ENCODE results near the gene DPYSL3.
A peak's percentile ranks its signal among the peaks of the same experiment; 100 is the strongest.

The DPYSL3 gene

GRCh38 chr5:147472664-147473475 lies 37.0 kb downstream of the DPYSL3 start:
- no peak for DNase-seq (ENCODE audit: low spot score)

GRCh38 chr5:147467973-147468508 lies 41.8 kb downstream of the DPYSL3 start:
- DNase-seq (ENCODE audit: low spot score): no peak

- DNase-seq (ENCODE audit: low spot score): no peak
Observed at GRCh38 chr5:147466360-147466980, 43.4 kb downstream of the DPYSL3 start.

- no peak for DNase-seq (ENCODE audit: low spot score)
Observed at GRCh38 chr5:147465747-147466146, 44.1 kb downstream of the DPYSL3 start.

GRCh38 chr5:147464211-147464610 lies 45.7 kb downstream of the DPYSL3 start:
- DNase-seq (ENCODE audit: low spot score): no peak

- no peak for DNase-seq (ENCODE audit: low spot score)
Observed at GRCh38 chr5:147461915-147462314, 48.0 kb downstream of the DPYSL3 start.

- DNase-seq (ENCODE audit: low spot score): no peak
Observed at GRCh38 chr5:147460380-147460779, 49.5 kb downstream of the DPYSL3 start.

- DNase-seq (ENCODE audit: low spot score): no peak
Observed at GRCh38 chr5:147458581-147458980, 51.3 kb downstream of the DPYSL3 start.

- no peak for DNase-seq (ENCODE audit: low spot score)
Observed at GRCh38 chr5:147455822-147456450, 53.9 kb downstream of the DPYSL3 start.

GRCh38 chr5:147454996-147455677 lies 54.7 kb downstream of the DPYSL3 start:
- no peak for DNase-seq (ENCODE audit: low spot score)

GRCh38 chr5:147453875-147454814 lies 55.7 kb downstream of the DPYSL3 start:
- peak; percentile 94 for DNase-seq (ENCODE audit: low spot score)

GRCh38 chr5:147452165-147452811 lies 57.6 kb downstream of the DPYSL3 start:
- peak; percentile 58 for DNase-seq (ENCODE audit: low spot score)

GRCh38 chr5:147451193-147451592 lies 58.7 kb downstream of the DPYSL3 start:
- DNase-seq (ENCODE audit: low spot score): no peak

GRCh38 chr5:147450606-147451005 lies 59.3 kb downstream of the DPYSL3 start:
- DNase-seq (ENCODE audit: low spot score): no peak

GRCh38 chr5:147448766-147449165 lies 61.1 kb downstream of the DPYSL3 start:
- DNase-seq (ENCODE audit: low spot score): no peak

- DNase-seq (ENCODE audit: low spot score): no peak
Observed at GRCh38 chr5:147446523-147446922, 63.3 kb downstream of the DPYSL3 start.

GRCh38 chr5:147445917-147446316 lies 64.0 kb downstream of the DPYSL3 start:
- no peak for DNase-seq (ENCODE audit: low spot score)

- no peak for DNase-seq (ENCODE audit: low spot score)
Observed at GRCh38 chr5:147445090-147445489, 64.8 kb downstream of the DPYSL3 start.

GRCh38 chr5:147442224-147442623 lies 67.6 kb downstream of the DPYSL3 start:
- no peak for DNase-seq (ENCODE audit: low spot score)

- no peak for DNase-seq (ENCODE audit: low spot score)
Observed at GRCh38 chr5:147441191-147441695, 68.6 kb downstream of the DPYSL3 start.
